Measurements from ENCODE around the gene EIF2AK3. TPM values are rescaled to one million over a fixed set of nuclear protein-coding genes. Genes with fewer than 3 reads are reported as not detected.
A peak's percentile ranks its signal among the peaks of the same experiment; 100 is the strongest.

The EIF2AK3 gene
- total and polyA plus RNA-seq, 10 of the 15 experiments (the other 5 are each of a cell fraction or from before 2014, with no cell fraction given): 5.0 to 44.7 (median 22.4) TPM

- no peak for TF ChIP-seq CTCF (IDR thresholded peaks at IDR 0.05 in 2 of 3, conservative IDR thresholded peaks at IDR 0.05 in 1 of 3; ENCODE audit: control insufficient read depth in 2 of 3, extremely low read depth in 1 of 3, insufficient read depth in 1 of 3, low read depth in 3 of 3, low read length in 3 of 3)
- TF ChIP-seq ESRRA (IDR thresholded peaks at IDR 0.05; ENCODE audit: low read length): no peak
- no peak for TF ChIP-seq ATF7 (IDR thresholded peaks at IDR 0.05; ENCODE audit: low read depth)
- TF ChIP-seq STAT3 (IDR thresholded peaks at IDR 0.05; ENCODE audit: low read depth, low read length): no peak
- TF ChIP-seq MEF2B (IDR thresholded peaks at IDR 0.05; ENCODE audit: partially characterized antibody, poor library complexity, severe bottlenecking): no peak
- no peak for TF ChIP-seq MTA2 (IDR thresholded peaks at IDR 0.05; ENCODE audit: low read depth)
- TF ChIP-seq EGR1 (IDR thresholded peaks at IDR 0.05; ENCODE audit: borderline replicate concordance in 1 of 2, low read depth in 2 of 2, low read length in 2 of 2): no peak
- TF ChIP-seq RUNX3 (IDR thresholded peaks at IDR 0.05; ENCODE audit: low read length): no peak
- TF ChIP-seq ZNF274 (IDR thresholded peaks at IDR 0.05; ENCODE audit: insufficient read depth, insufficient read length): no peak
- no peak for TF ChIP-seq POLR2AphosphoS2 (IDR thresholded peaks at IDR 0.05; ENCODE audit: low read depth, low read length)
- TF ChIP-seq PAX5 (IDR thresholded peaks at IDR 0.05; ENCODE audit: borderline replicate concordance, low read depth, low read length): no peak
- TF ChIP-seq ATF3 (IDR thresholded peaks at IDR 0.05; ENCODE audit: borderline replicate concordance, extremely low read depth, low read depth, low read length): peak; percentile 59; the same call in 1 of the 2 replicates
- no peak for TF ChIP-seq ZBTB11 (CRISPR knock-in tag; IDR thresholded peaks at IDR 0.05)
- no peak for TF ChIP-seq SMAD5 (IDR thresholded peaks at IDR 0.05; ENCODE audit: low read depth)
- peak; percentile 92 for TF ChIP-seq YY1 (IDR thresholded peaks at IDR 0.05; ENCODE audit: low read depth, low read length)
- TF ChIP-seq EP300 (IDR thresholded peaks at IDR 0.05; ENCODE audit: borderline replicate concordance in 1 of 2, control insufficient read depth in 1 of 2, low read depth in 2 of 2, low read length in 2 of 2): no peak
- no peak for TF ChIP-seq ATF2 (IDR thresholded peaks at IDR 0.05; ENCODE audit: low read length)
- no peak for TF ChIP-seq ZNF622 (IDR thresholded peaks at IDR 0.05)
- no peak for TF ChIP-seq SMAD1 (IDR thresholded peaks at IDR 0.05; ENCODE audit: low read depth, partially characterized antibody)
- peak; percentile 4; the same call in 1 of the 2 replicates for TF ChIP-seq USF2 (IDR thresholded peaks at IDR 0.05; ENCODE audit: borderline replicate concordance, low read depth, low read length)
- no peak for TF ChIP-seq BMI1 (IDR thresholded peaks at IDR 0.05; ENCODE audit: borderline replicate concordance)
Observed at GRCh38 chr2:88545118-88545517, 82.1 kb downstream of the EIF2AK3 start (continued).
